Activated T-helper 2 cell treated with anti-CD3 and anti-CD28 coated beads, Interferon-gamma antibody, Interleukin-2, Interleukin-4, amounts not matched to agents 10 μg/mL and 5 μg/mL and 100 μg/mL, durations not matched to agents 14 hours and 24 hours and 36 hours (primary cell): ENCODE results near the gene PCDHB10. TPM values are rescaled to one million over a fixed set of nuclear protein-coding genes. Genes with fewer than 3 reads are reported as not detected.
"Not testable (repeated sequence)": the region's sequence is repeated elsewhere in the genome, so short reads cannot be mapped to it uniquely, and the experiment has no call there.

Experiments used
- DNase-seq: peaks from one replicate; pipeline ENCODE4 v3.0.0; 2021; ENCODE audit warnings: low spot score
- H3K27ac Mint-ChIP-seq: one replicate; pipeline ENCODE4 v1.8.0; 2021; ENCODE audit warnings: mixed read lengths
- H3K27me3 Mint-ChIP-seq: one replicate; pipeline ENCODE4 v1.8.0; 2021; ENCODE audit warnings: low read depth, mixed read lengths
- H3K36me3 Mint-ChIP-seq: one replicate; pipeline ENCODE4 v1.8.0; 2021; ENCODE audit warnings: low read depth, mixed read lengths
- H3K4me1 Mint-ChIP-seq: one replicate; pipeline ENCODE4 v1.8.0; 2021; ENCODE audit warnings: low read depth, mixed read lengths
- H3K4me3 Mint-ChIP-seq: one replicate; pipeline ENCODE4 v1.8.0; 2021; ENCODE audit warnings: low read depth, mild to moderate bottlenecking, moderate library complexity, mixed read lengths
- H3K9me3 Mint-ChIP-seq: one replicate; pipeline ENCODE4 v1.8.0; 2021; ENCODE audit warnings: mixed read lengths
- intact Hi-C: fragments of 100-400 bp; cut with micrococcal nuclease; formaldehyde crosslinking; loops from one replicate; pipeline ENCODE4 v1.15.1; 2023
- total RNA-seq: library from RNA; stranded (reverse); gene quantifications from 2 replicates; pipeline ENCODE4 v1.2.3, GENCODE V29; 2022

Gene PCDHB10
- total RNA-seq, 1 donor from 2014 or later: not detected

DNA sequence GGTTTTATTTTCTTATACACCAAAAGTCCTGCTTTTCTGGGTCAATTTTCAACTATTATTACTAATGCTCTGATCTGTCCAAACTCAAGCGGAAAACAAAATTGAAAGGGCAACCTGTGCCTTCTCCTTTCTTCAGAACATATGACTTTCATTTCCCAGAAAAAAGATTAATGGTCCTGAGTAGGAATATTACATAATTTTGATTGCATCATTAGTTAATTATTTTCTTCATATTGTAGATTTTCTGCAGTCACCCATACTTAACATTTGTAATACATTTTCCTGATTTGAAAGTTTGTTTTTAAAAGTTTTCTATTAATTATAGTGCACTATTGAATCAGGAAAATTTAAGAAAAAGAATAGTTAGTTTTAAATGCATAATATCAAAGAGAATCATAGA lies 16.2 kb upstream of the PCDHB10 start:
- Mint-ChIP-seq H3K27me3 (no peaks in the 10 kb centered on the region), H3K36me3 (no peaks in the 10 kb centered on the region), H3K4me1 (no peaks in the 10 kb centered on the region), H3K9me3 (peaks cover 24% of the 10 kb centered on the region), H3K27ac (no peak overlapping the region), H3K4me3 (no peak overlapping the region)
- intact Hi-C loops: no loop called here
- DNase-seq: no peak

DNA sequence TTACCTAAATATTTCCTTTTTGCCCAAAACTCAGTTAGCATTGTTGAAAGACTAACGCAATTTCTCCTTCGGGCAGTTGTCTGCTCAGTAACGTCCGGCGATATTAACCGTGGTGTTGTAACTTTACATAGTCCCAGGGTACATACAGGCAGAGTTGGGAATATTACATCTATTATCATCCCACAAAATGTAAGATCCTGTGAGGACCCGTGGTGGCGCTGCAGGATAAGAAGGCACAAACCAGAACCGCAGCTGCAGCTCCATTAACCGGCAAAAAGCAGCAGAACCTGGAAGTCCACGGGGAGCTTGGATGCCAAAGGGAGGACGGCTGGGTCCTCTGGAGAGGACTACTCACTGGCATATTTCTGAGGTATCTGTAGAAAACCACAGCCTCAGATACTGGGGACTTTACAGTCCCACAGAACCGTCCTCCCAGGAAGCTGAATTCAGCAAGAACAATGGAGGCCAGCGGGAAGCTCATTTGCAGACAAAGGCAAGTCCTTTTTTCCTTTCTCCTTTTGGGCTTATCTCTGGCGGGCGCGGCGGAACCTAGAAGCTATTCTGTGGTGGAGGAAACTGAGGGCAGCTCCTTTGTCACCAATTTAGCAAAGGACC lies 14.5 kb upstream of the PCDHB10 start, which contains the start of gene PCDHB8:
Gene PCDHB8, plus strand, starts transcription at position 214 of the 615 bp plus-strand sequence. Its CDS starts 245 bp downstream, at position 459.
- peaks cover 33% of the 10 kb centered on the region for H3K9me3 Mint-ChIP-seq

DNA sequence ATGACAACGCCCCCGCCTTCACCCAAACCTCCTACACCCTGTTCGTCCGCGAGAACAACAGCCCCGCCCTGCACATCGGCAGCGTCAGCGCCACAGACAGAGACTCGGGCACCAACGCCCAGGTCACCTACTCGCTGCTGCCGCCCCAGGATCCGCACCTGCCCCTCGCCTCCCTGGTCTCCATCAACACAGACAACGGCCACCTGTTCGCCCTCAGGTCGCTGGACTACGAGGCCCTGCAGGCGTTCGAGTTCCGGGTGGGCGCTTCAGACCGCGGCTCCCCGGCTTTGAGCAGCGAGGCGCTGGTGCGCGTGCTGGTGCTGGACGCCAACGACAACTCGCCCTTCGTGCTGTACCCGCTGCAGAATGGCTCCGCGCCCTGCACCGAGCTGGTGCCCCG lies 12.8 kb upstream of the PCDHB10 start:
- intact Hi-C loops, H3K27me3 Mint-ChIP-seq, H3K4me3 Mint-ChIP-seq, H3K36me3 Mint-ChIP-seq, H3K27ac Mint-ChIP-seq, DNase-seq, H3K4me1 Mint-ChIP-seq: not testable (repeated sequence)
- H3K9me3 Mint-ChIP-seq: peaks cover 31% of the 10 kb centered on the region

More for the DNA sequence above, 14.5 kb upstream of the PCDHB10 start, which contains the start of gene PCDHB8:
- H3K27me3 Mint-ChIP-seq, intact Hi-C loops, H3K36me3 Mint-ChIP-seq, H3K4me3 Mint-ChIP-seq, H3K27ac Mint-ChIP-seq, DNase-seq, H3K4me1 Mint-ChIP-seq: not testable (repeated sequence)

DNA sequence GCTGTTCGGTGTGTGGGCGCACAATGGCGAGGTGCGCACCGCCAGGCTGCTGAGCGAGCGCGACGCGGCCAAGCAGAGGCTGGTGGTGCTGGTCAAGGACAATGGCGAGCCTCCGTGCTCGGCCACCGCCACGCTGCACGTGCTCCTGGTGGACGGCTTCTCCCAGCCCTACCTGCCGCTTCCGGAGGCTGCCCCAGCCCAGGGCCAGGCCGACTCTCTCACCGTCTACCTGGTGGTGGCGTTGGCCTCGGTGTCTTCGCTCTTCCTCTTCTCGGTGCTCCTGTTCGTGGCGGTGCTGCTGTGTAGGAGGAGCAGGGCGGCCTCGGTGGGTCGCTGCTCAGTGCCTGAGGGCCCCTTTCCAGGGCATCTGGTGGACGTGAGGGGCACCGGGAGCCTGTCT lies 12.3 kb upstream of the PCDHB10 start:
- H3K4me1 Mint-ChIP-seq, H3K27ac Mint-ChIP-seq, H3K4me3 Mint-ChIP-seq, H3K36me3 Mint-ChIP-seq, DNase-seq, intact Hi-C loops, H3K27me3 Mint-ChIP-seq: not testable (repeated sequence)
- peaks cover 36% of the 10 kb centered on the region for H3K9me3 Mint-ChIP-seq

DNA sequence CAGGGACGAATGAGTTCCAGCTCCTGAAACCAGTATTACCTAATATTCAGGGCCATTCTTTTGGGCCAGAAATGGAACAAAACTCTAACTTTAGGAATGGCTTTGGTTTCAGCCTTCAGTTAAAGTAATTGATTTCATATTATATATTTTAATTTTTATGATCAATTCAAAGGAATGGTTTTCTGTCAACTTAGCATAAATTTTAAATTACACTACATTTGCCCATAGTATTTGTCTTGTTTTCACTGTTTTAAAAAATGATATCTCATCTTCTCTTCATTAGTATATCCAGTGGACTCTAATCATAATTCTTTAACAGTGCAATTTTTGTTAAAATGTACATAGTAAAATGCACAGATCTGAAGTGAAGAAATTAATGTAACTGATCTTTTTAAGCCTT lies 11.8 kb upstream of the PCDHB10 start:
- Mint-ChIP-seq H3K27ac (no peak overlapping the region), H3K27me3 (no peaks in the 10 kb centered on the region)

DNA sequence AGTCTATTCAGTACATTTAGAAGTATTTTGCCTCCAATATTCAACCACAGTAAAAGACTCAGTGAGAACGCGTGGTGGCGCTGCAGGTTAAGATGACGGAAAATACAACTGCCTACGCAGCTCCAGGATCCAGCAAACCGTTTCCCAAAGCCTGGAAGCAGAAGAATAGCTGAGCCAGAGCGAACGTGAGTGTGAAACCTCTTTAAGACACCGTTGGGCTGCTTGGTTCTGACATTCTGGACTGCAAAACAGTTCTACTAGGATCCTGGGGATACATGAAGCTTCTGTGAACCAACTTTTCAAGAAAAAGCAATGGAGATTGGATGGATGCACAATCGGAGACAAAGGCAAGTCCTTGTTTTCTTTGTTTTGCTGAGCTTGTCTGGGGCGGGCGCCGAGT lies 9.9 kb upstream of the PCDHB10 start, which contains the start of gene PCDHB16:
Gene PCDHB16, plus strand, starts transcription at position 140 of the 400 bp plus-strand sequence. Its CDS starts 173 bp downstream, at position 313.
- H3K9me3 Mint-ChIP-seq: peaks cover 41% of the 10 kb centered on the region
- H3K4me3 Mint-ChIP-seq: no peak within 1 kb of the TSS
- no peak for DNase-seq
- peaks cover 2% of the 10 kb centered on the region for H3K4me1 Mint-ChIP-seq
- H3K36me3 Mint-ChIP-seq: no peaks in the 10 kb centered on the region
- intact Hi-C loops: no loop called here
- H3K27ac Mint-ChIP-seq: no peak within 1 kb of the TSS
- H3K27me3 Mint-ChIP-seq: no peaks in the 10 kb centered on the region

More for the DNA sequence above, 11.8 kb upstream of the PCDHB10 start:
- DNase-seq: no peak
- intact Hi-C loops: no loop called here
- Mint-ChIP-seq H3K9me3 (peaks cover 40% of the 10 kb centered on the region), H3K36me3 (no peaks in the 10 kb centered on the region), H3K4me1 (no peaks in the 10 kb centered on the region), H3K4me3 (no peak overlapping the region)

DNA sequence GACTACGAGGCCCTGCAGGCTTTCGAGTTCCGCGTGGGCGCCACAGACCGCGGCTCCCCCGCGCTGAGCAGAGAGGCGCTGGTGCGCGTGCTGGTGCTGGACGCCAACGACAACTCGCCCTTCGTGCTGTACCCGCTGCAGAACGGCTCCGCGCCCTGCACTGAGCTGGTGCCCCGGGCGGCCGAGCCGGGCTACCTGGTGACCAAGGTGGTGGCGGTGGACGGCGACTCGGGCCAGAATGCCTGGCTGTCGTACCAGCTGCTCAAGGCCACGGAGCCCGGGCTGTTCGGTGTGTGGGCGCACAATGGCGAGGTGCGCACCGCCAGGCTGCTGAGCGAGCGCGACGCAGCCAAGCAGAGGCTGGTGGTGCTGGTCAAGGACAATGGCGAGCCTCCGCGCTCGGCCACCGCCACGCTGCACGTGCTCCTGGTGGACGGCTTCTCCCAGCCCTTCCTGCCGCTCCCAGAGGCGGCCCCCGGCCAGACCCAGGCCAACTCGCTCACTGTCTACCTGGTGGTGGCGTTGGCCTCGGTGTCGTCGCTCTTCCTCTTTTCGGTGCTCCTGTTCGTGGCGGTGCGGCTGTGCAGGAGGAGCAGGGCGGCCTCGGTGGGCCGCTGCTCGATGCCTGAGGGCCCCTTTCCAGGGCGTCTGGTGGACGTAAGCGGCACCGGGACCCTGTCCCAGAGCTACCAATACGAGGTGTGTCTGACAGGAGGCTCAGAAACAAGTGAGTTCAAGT lies 7.9 kb upstream of the PCDHB10 start:
- H3K36me3 Mint-ChIP-seq, intact Hi-C loops, H3K27me3 Mint-ChIP-seq, H3K27ac Mint-ChIP-seq, DNase-seq, H3K4me1 Mint-ChIP-seq, H3K4me3 Mint-ChIP-seq: not testable (repeated sequence)
- H3K9me3 Mint-ChIP-seq: peaks cover 54% of the 10 kb centered on the region

DNA sequence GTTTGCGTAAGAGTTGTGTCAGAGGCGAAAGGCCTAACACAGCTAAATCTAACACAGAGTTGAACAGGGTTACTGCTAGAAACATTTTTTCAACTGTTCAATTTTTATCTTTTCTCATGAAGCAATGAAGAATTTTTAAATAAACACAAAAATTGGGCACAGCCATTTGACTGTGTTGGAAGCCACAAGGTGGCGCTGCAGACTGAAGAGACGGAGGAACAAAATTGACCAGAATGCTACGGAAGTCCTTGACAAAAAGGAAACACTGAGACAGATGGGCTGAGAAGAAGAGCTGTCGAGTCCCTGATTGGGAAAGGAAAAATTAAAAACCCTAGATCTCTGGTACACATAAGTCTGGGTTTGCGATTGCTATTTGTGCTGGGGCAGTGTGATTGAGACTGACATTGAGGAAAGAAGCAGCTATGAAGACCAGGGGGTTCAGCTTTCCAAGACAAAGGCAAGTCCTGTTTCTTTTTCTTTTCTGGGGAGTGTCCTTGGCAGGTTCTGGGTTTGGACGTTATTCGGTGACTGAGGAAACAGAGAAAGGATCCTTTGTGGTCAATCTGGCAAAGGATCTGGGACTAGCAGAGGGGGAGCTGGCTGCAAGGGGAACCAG lies 5.1 kb upstream of the PCDHB10 start, which contains the start of gene PCDHB9:
Gene PCDHB9, plus strand, starts transcription at position 265 of the 616 bp plus-strand sequence. Its CDS starts 158 bp downstream, at position 423.
- peaks cover 3% of the 10 kb centered on the region for H3K36me3 Mint-ChIP-seq
- peak within 1 kb of the TSS; percentile 18 for H3K4me3 Mint-ChIP-seq
- H3K27ac Mint-ChIP-seq: no peak within 1 kb of the TSS
- peaks cover 2% of the 10 kb centered on the region for H3K27me3 Mint-ChIP-seq
- intact Hi-C loops: loop anchor here (5.0 kb wide), 1 partner anchor 155 kb away; the partner anchor contains the start of gene PCDHGA3
- DNase-seq: no peak
- H3K4me1 Mint-ChIP-seq: peaks cover 2% of the 10 kb centered on the region
- H3K9me3 Mint-ChIP-seq: peaks cover 48% of the 10 kb centered on the region

DNA sequence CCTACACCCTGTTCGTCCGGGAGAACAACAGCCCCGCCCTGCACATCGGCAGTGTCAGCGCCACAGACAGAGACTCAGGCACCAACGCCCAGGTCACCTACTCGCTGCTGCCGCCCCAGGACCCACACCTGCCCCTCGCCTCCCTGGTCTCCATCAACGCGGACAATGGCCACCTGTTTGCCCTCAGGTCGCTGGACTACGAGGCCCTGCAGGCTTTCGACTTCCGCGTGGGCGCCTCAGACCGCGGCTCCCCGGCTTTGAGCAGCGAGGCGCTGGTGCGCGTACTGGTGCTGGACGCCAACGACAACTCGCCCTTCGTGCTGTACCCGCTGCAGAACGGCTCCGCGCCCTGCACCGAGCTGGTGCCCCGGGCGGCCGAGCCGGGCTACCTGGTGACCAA lies 3.5 kb upstream of the PCDHB10 start:
- not testable (repeated sequence) for H3K4me3 Mint-ChIP-seq, DNase-seq, H3K4me1 Mint-ChIP-seq, H3K36me3 Mint-ChIP-seq, H3K27me3 Mint-ChIP-seq, H3K27ac Mint-ChIP-seq
- peaks cover 44% of the 10 kb centered on the region for H3K9me3 Mint-ChIP-seq
- intact Hi-C loops: loop anchor here (5.0 kb wide), 1 partner anchor 154 kb away; the partner anchor contains the start of gene PCDHGA3

DNA sequence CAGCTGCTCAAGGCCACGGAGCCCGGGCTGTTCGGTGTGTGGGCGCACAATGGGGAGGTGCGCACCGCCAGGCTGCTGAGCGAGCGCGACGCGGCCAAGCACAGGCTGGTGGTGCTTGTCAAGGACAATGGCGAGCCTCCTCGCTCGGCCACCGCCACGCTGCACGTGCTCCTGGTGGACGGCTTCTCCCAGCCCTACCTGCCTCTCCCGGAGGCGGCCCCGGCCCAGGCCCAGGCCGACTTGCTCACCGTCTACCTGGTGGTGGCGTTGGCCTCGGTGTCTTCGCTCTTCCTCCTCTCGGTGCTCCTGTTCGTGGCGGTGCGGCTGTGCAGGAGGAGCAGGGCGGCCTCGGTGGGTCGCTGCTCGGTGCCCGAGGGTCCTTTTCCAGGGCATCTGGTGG lies 3.0 kb upstream of the PCDHB10 start:
- not testable (repeated sequence) for H3K4me1 Mint-ChIP-seq, H3K27ac Mint-ChIP-seq, H3K36me3 Mint-ChIP-seq, H3K4me3 Mint-ChIP-seq, H3K27me3 Mint-ChIP-seq, DNase-seq
- intact Hi-C loops: loop anchor here (5.0 kb wide), 1 partner anchor 153 kb away; the partner anchor contains the start of gene PCDHGA3
- peaks cover 44% of the 10 kb centered on the region for H3K9me3 Mint-ChIP-seq

DNA sequence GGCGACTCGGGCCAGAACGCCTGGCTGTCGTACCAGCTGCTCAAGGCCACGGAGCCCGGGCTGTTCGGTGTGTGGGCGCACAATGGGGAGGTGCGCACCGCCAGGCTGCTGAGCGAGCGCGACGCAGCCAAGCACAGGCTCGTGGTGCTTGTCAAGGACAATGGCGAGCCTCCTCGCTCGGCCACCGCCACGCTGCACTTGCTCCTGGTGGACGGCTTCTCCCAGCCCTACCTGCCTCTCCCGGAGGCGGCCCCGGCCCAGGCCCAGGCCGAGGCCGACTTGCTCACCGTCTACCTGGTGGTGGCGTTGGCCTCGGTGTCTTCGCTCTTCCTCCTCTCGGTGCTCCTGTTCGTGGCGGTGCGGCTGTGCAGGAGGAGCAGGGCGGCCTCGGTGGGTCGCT lies 2.2 kb downstream of the PCDHB10 start:
- intact Hi-C loops, H3K4me3 Mint-ChIP-seq: not testable (repeated sequence)

DNA sequence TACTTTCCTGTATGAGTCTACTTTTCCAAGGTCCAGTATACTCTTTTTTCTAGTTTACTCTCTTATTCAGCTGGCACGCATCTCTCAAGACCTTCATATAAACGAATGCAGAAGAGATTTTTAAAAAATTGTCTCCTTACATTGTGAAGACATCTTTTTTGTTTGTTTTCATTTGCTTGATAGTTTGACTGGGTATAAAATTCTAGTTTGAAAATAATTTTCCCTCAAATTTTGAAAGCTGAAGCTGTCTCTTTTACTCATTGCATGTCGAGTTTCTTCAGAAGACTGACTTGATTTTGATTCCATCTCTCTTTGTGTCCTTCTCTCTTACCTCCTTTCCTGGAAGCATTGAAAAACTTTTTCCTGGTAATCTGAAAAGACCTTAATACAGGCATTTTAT lies 4.2 kb downstream of the PCDHB10 start:
- intact Hi-C loops: no loop called here
- peaks cover 68% of the 10 kb centered on the region for H3K9me3 Mint-ChIP-seq
- no peak for DNase-seq
- no peak overlapping the region for H3K4me3 Mint-ChIP-seq
- no peaks in the 10 kb centered on the region for H3K4me1 Mint-ChIP-seq
- H3K27ac Mint-ChIP-seq: no peak overlapping the region
- H3K36me3 Mint-ChIP-seq: no peaks in the 10 kb centered on the region
- no peaks in the 10 kb centered on the region for H3K27me3 Mint-ChIP-seq

More for the DNA sequence above, 2.2 kb downstream of the PCDHB10 start:
- H3K4me1 Mint-ChIP-seq, H3K27ac Mint-ChIP-seq, H3K27me3 Mint-ChIP-seq, DNase-seq, H3K36me3 Mint-ChIP-seq: not testable (repeated sequence)
- H3K9me3 Mint-ChIP-seq: peaks cover 58% of the 10 kb centered on the region
